Hepatocyte (in vitro differentiated cells): ENCODE measurements around the gene KCNQ2.

Source experiments
- CTCF ChIP-seq: fragments of 200-600 bp; sonication (generic); IDR thresholded peaks from 2 replicates; pipeline ENCODE4 v1.5.1; 2016; ENCODE audit warnings: antibody characterized with exemption, mild to moderate bottlenecking; ENCODE audit not compliant: poor library complexity
- EZH2 ChIP-seq: fragments of 200-600 bp; sonication (generic); IDR thresholded peaks from 2 replicates; pipeline ENCODE4 v1.6.1; 2016; ENCODE audit warnings: antibody characterized with exemption, mild to moderate bottlenecking, borderline replicate concordance

GRCh38 chr20:63418617-63419016, 53.8 kb downstream of the KCNQ2 start:
- no peak for TF ChIP-seq CTCF
- TF ChIP-seq EZH2: no peak
